Stimulated activated CD4-positive, alpha-beta T cell treated with anti-CD3 and anti-CD28 coated beads, Interleukin-12 subunit alpha, Interleukin-12 subunit beta, amount 100 ng/mL, for 24 hours (primary cell): ENCODE measurements around the gene PDYN.

Source experiments
- DNase-seq, 2 experiments: peaks; one replicate each; pipeline ENCODE4 v3.0.0-alpha.2; 2020; ENCODE audit warnings: low read depth in 2 of 2

The PDYN gene

DNA sequence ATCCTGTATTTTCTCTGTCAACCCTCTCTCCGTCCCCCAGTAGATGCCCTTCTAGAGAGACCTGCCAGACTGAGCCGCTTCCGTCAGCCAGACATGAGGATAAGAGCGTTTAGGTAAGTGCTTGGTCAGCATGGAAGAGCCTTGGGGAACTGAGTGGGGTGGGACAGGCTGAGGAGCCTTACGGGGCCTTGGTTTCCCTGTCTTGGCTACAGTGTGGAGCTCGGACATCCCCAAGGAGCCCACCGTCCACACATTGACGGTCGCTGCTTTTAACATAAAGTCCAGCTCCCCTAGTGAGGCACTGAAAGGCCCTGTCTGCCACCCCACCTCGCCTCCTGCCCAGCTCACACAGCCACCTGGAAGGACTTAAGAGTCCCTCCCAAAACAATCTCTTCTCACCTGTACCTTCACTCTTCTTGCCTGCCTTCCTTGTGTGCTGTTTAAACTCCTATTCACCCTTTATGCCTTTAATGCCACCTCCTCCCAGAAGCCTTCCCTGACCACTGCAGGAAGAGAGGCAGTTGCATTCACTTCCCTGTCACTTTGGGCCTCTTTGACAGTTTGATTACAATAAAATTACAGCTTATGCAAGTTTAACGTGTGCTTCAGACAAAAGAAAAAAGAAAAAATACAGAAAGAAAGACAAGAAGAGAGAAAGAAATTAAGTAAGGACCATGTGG lies 42.3 kb downstream of the PDYN start:
- no peak for DNase-seq

DNA sequence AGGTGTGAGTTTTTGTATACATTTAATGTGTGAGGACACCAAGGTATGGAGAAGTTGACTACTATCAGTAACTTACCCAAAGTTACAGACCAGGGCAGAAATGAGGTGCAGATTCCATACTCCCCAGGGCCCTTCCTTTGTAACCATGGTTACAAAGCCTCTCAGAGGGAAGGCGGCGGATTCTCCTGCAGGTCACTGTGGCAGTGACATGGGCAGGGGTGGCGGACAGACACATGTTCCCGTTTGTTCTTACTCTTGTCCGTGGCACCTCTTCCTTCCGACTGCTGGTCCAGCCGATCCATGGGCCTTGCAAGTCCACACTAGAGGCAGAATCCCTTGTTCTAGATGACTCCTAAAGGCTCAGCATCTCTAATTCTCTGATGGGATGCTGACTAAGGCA lies 43.0 kb downstream of the PDYN start:
- DNase-seq: no peak

DNA sequence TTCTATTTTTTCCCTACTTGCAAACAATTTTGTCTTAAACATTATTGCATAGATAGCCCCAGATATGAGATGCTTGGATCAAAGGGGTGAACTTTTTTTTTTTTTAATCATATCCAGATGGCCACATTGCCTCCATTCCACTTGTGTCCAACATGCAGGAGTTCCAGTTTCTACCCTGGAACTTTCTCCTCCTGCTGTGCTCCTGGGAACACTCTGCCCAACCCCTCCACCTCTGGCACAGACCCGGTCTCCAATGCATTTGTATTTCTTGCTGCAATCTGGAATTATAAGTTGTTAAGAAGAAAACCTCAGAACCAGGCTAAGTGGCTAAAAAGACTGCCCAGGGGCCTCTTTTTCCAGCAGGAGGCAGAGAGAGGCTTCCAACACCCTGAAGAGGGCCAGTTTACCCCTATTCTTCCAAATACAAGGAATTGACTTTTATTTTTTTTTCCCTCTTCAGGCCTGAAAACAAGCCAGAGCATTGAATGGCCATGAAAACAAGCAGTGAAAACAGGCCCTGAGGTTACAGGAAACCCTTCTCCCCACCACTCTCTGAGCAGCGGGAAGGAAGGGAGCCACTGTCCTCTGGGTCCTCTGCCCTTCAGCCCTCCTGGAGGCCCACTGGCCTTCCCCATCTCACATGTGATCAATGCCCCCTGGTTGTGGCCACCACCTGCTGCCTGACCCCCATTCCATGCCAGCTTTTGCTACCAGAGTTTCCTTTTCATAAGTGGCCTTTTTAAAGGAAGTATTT lies 44.3 kb downstream of the PDYN start:
- DNase-seq: no peak

DNA sequence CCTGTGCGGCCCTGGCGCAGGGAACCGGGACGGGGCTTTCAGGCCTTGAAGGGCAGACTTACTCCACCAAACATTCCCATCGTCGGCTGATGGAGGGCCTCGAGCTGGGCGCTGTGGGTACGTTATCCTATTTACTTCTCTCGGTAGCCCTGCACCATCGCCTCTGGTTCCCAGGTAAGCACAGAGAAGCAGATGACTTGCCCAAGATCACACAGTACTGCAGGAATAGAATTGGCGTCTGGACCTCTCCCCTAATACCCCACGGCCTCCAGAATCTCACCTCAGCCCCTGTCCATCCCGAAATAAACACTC lies 46.4 kb downstream of the PDYN start:
- no peak for DNase-seq

DNA sequence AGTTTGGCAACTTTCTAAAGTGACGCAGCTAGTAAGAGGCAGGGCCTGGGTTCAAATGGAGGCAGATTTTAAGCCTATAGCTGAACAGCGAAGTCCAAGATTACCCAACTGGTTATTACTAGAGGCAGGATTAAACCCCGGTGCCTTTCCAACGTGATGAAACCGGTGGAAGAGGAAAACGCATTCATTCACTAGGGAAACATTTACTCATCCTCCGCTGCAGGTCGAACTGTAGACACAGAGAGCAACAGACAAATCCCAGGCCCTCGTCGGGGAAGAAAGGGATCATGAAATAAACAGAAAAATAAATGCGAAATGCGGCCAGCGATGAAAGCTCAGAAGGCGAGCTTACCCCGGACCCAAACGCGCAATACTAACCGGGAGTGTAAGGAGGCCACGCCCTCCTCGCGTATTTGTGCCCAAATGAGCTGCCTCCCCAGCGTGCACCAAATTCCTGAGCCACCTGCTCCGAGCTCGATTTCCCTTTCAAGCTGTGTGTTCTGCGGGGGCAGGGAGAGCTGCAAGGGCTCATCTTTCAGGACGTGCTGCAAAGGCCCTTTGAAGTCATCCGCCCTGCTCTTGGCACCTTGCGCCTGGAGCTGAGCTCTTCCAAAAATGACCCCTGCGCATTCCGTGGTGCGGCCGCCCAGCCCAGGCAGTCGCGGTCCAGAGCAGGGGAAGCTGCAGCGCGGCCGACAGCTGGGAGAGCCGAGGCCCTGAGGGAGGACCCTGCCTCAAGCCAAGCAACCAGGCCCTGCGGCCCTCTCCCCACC lies 46.9 kb downstream of the PDYN start:
- DNase-seq: no peak

DNA sequence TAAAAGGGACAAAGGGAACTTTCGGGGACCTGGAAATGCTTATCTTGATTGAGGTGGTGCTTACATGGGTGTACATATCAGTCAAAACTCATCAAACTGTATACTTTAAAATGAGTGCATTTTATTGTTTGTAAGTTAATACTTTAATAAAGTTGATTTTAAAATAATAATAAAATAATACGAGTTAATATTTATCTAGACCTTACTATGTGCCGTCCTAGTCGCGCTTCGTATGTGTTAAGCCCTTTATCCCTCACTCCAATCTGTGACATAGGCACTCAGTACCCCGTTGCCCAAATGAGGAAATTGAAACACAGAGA lies 47.5 kb downstream of the PDYN start:
- DNase-seq: no peak

DNA sequence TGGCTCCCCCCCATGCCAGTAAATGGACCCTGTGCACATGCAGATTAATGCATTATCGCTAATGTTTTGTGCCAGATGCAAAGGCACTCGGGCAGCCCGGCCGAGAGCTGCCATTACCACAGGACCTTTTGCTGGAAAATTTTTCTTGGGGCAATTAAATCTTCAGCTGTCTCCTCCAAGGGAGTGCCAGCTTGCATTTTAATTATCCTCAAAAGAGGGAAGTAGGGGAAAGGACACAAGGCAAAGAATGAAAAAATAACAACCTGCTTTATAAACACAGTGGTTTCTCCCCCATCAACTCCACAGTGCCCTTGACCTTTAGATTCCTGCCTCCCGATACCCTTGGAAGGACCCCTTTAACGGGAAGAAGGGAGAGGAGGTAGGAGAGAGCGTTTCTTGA lies 48.2 kb downstream of the PDYN start:
- no peak for DNase-seq

DNA sequence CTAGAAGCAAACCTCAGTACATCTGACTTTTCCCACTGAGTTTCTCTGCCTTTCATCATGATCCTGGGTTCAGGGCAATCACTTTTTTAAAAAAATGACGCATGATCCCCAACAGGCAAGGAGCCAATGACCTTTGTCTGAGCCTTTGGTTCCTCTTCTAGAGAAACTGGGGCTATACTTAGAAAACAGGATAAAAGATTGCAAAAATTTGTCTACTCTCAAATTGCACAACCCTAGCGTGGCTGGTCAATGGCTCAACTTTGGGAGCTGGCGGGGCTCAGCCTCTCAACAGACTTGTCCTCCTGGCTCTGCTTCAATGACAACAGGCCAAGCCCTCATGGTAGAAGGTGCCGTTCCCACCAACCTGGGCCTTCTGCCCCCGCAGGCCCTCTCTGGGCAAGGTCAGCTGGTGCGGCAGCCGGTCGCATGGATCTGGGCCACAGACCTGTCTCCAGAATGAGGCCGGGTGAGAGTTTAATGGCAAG lies 48.7 kb downstream of the PDYN start:
- no peak for DNase-seq

DNA sequence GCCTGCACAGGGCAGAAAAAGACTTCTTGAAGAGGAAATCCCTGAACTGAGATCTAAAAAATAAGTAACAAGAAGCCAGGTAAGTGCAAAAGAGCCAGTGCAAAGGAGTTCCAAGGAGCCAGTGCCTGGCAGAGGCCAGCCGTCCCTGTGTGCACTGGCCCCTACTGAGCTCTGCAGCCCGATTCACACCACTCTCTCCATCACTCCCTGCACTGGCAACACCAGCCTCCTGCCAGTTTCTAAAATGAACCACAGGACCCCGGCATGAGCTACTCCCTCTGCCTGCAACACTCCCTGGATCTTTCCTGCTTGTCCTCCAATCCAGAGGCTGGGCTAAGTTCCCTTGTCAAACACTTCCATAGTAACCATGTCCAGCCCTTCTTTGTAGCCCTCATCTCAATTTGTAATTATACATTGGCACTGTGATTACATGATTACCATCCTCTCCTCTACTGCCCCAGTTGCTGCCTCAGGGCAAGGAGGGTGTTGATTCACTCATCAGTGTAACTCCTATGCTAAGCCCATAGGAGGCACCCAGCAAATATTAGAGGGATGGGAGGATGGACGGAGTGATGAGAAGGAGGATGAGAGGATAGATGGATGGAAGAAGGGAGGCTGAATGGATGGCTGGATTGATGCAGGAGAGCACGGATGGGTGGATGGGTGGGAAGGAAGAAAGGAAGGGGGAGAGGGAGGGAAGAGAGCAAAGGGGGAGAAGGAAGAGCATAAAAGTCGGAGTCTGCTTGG lies 49.3 kb downstream of the PDYN start:
- no peak for DNase-seq

DNA sequence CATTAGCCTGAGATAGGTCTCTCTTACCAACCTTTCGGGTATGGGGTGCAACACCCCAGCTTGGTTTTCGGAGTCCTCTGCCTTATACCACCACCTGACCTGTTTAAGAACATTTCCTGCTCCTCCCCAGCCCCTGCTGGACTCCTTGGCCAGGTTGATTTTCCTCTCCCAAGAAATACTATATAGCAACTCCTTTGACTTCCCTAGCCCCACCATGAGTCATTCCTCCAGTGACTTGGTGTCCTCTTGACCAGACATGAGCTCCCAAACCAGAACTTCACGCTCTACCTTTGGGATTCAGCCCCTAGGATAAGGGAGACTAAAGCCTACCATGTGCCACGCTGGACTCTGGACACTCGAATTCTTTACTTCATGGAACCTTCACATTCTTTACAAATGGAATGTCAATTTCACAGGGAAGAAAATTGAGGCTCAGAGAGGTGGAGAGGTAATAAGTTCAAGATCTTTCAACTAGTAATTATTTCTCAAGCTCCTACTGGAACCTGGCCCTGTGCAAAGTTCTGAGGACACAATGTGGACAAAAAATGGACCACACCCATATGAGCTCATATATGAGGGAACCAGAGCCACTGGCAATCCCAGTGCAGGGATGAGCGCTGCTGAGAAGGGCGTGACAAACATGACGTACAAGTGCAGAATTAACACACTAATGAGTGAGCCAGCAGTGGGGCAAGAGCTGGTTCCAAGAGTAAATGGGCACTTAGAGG lies 50.4 kb downstream of the PDYN start:
- no peak for DNase-seq

DNA sequence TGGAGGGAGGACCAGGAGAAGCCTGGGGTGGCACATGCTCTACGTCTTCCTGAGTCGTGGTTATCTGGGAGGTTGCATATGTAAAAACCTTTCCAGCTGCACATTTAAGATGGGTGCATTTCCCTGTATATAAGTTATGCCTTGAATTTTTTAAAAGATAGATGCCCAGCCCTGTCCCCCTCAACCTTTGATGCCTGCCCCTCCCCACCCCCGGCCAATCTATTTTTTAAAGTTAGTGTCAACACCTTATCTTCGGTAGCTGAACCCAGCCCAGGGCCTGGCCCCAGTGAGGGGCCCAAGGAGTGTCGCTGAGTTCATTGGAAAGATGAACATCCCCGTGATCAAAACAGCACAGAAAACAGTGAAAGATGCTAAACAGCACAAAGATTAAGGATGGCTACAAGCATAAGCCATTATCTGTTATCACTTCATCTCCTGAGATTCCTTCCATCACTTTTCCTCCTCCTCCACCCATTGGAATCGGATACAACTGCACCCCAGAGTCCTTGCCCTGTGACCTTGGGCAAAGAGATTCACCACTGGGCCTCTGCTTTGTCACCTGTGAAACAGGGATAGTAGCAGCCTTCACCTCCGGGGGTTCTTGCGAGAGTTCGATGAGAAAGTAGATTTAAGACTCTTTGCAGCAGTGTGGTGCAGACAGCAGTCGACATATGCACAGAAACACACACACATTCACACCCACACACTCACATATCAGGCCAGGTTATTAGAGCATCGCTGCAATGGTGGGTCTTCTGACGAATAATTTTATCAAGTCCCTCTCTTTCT lies 51.2 kb downstream of the PDYN start:
- DNase-seq: no peak

DNA sequence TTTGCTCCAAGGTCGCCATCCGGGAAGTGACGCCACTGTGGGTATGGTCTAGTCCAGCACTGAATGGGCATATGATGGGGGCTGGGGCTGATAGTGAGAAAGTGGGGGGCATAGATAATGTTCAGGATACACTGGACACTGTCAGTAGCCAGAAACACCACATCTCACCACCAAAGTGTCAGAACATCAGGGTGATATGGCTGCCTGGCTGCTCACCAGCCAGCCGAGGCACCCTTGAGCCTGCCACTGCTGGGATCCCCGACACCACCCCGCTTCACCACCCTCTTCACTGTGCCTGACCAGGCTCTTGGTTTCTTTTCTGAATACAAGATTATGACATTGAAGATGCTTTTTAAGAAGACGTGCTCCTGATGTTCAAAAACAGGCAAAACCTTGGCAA lies 51.8 kb downstream of the PDYN start:
- no peak for DNase-seq

DNA sequence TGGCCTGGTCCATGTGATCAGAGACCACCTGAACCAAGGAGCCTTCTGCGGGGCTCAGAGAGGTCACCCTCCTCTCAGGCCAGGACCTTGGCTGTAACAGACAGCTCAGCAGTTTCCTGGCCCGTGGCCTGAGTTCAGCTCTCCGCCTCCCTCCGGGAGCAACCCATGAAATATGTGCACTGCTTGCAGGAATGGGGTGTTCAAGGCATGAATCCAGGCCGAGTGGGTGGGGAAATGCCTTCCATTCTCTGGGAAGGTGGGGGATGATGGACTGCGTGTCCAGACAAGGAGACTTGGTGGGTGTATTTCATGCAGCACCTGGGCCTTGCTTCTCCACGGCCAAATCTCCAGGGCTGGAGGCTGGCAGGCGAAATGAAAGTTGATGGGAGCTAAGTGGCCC lies 52.6 kb downstream of the PDYN start:
- no peak for DNase-seq

DNA sequence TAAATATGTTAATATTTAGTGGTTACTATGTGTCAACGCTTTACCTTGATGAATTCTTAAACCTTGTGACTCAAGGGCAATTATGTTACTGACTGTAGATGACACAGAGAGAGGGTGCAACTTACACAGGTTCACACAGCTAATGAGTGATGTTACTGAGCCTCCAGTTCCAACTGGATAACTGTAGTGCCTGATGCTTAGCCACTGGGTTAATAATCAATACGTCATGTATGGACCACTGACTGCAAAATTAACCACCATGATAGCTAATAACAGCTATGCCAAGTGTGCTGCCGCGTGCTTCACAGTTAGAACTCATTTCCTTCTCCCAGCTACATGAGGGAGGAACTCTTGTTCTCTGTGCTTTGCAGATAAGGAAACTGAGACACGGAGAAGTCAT lies 53.3 kb downstream of the PDYN start:
- no peak for DNase-seq

DNA sequence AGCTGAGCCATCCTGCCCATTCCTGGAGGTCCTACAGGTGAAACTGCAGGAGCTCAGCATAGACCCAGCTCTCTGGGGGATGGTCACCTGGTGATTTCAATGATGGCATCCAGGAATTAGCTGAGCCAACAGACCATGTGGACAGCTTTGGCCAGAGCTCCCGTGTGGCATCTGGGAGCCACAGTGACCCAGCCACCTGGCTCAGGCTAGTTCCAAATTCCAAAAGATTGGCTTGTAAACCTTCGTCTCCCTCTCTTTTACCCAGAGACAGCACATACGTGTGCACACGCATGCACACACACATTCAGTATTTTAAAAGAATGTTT lies 54.6 kb downstream of the PDYN start:
- no peak for DNase-seq

DNA sequence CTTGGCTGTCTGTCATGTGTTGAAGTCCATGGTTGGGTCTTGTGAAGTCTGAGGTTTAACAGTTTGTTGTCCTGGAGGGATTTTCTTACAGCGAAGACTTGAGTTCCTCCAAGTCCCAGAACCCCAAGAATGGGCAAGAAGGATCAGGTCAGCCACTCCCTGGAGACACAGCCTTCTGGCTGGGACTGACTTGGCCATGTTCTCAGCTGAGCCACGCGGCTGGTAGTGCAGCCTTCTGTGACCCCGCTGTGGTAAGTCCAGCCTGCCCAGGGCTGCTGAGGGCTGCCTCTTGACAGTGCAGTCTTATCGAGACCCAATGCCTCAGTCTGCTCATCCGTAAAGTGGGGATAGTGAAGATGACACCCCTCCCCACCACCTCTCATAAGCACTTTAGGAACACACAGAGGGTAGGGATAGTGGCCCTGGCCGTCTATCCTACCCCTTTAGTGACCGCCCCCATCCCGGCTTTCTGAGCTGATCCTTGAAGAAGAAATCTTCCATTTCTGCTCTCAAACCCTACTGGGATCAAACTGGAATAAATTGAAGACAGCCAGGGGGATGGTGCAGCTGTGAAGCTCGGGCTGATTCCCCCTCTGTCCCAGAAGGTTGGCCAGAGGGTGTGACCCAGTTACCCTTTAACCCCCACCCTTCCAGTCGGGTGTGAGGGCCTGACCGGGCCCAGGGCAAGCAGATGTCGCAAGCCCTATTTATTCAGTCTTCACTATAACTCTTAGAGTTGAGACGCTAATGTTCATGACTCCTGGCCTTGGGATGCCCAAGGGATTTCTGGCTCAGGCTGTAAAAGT lies 55.2 kb downstream of the PDYN start:
- DNase-seq: no peak

DNA sequence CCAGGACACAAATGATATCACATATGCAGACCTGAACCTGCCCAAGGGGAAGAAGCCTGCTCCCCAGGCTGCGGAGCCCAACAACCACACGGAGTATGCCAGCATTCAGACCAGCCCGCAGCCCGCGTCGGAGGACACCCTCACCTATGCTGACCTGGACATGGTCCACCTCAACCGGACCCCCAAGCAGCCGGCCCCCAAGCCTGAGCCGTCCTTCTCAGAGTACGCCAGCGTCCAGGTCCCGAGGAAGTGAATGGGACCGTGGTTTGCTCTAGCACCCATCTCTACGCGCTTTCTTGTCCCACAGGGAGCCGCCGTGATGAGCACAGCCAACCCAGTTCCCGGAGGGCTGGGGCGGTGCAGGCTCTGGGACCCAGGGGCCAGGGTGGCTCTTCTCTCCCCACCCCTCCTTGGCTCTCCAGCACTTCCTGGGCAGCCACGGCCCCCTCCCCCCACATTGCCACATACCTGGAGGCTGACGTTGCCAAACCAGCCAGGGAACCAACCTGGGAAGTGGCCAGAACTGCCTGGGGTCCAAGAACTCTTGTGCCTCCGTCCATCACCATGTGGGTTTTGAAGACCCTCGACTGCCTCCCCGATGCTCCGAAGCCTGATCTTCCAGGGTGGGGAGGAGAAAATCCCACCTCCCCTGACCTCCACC lies 56.4 kb downstream of the PDYN start:
- no peak for DNase-seq

DNA sequence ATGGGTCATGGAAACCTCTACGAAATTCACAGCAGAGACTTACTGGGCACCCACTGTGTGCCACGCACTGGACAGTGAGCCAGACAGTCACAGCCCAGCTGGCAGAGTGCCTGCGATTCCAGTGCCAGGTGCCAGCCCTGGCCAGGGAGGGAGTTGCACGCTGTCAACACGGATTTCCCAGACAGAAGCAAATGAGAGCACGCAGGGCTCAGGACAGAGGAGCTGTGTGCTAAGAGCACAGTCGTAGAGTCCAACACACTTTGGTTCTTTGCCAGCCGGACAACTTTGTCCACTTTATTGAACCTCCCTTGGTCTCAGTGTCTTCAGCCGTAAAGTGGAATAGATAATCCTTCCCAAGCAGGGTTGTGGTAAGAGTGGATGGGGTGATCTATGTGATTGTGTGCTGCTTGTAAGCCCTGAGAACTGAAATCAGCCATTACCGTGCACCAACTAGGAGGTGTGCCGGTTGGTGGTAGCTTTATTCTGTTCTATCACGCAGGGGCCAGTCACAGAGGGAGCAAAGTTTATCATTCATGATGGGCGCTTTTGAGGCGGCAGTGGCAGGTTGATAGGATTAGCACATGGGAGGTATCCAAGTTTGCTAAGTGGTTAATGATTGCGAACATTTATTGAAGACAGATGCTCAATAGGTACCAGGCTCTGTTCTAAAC lies 58.0 kb downstream of the PDYN start:
- no peak for DNase-seq
